ENCODE data around the gene SLC34A2.

Gene SLC34A2

DNA sequence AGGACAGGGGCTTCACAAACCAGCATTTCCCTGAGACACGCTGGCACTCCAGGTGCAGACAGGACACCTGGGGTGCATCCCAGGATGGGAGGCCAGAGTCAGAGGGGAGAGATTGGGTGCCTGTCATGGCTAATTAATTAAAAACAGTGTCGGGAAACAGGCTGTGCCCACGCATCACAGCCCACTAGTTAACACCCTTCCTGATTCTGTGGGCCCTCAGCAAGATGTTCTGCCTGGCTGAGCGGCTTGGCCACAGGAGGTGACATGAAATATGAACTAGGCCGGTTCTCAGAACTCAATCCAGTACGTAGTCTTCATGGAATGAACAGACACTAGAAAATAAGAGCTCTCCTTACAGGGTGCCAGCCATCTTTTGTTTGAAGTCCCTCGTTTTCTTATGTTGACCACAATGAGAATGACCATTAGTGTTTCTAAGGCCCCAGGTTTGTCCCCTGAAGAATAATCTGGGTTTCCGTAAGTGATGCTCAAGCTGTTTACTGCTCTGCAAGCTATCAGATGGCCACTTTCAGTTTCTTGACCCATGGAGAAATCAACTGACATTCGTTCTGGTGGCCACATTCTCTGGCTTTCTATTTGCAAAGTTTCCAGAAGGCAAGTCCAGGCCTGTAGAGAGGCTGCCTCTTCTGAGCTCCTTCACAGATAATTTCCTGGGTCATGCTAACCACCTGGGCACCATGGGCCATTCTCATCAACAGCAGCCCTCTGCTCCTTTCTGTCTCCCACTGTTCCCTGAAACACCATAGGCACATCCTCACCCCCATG is 72.3 kb downstream of the SLC34A2 start:
- no peak for DNase-seq
